ENCODE measurements around the gene CUL3.

GRCh38 chr2:224555823-224556366 lies 29.3 kb downstream of the CUL3 start:
- TF ChIP-seq TCF7 (CRISPR knock-in tag; IDR thresholded peaks at IDR 0.05; ENCODE audit: low read depth) (no peak), ZNF232 (CRISPR knock-in tag; IDR thresholded peaks at IDR 0.05) (no peak), ZNF121 (CRISPR knock-in tag; IDR thresholded peaks at IDR 0.05) (no peak), CTCF (IDR thresholded peaks at IDR 0.05) (no peak), MAX (CRISPR knock-in tag; IDR thresholded peaks at IDR 0.05) (no peak), CREB1 (CRISPR knock-in tag; IDR thresholded peaks at IDR 0.05) (no peak), ATF2 (CRISPR knock-in tag; IDR thresholded peaks at IDR 0.05; ENCODE audit: borderline replicate concordance, low read depth) (no peak)

All from WTC11 (cell line).